HEK293 (cell line): Measurements from ENCODE around the gene IGF1R.

Experiments used
- ATF2 ChIP-seq: fragments of 450-650 bp; formaldehyde crosslinking; IDR thresholded peaks from 2 replicates; pipeline ENCODE4 v1.5.1; 2016; ENCODE audit warnings: missing biosample characterization, missing genetic modification characterization, low read depth
- BCL11B ChIP-seq: fragments of 450-650 bp; formaldehyde crosslinking; IDR thresholded peaks from 2 replicates; pipeline ENCODE4 v1.5.1; 2016; ENCODE audit warnings: low read depth, missing biosample characterization, missing genetic modification characterization
- GLIS2 ChIP-seq: fragments of 450-650 bp; formaldehyde crosslinking; IDR thresholded peaks from 2 replicates; pipeline ENCODE4 v1.5.1; 2016; ENCODE audit warnings: missing biosample characterization, missing genetic modification characterization
- INSM2 ChIP-seq: fragments of 450-650 bp; formaldehyde crosslinking; IDR thresholded peaks from 2 replicates; pipeline ENCODE4 v1.5.1; 2016; ENCODE audit warnings: missing biosample characterization, missing genetic modification characterization
- KLF16 ChIP-seq: fragments of 450-650 bp; formaldehyde crosslinking; IDR thresholded peaks from 2 replicates; pipeline ENCODE4 v1.5.1; 2017; ENCODE audit warnings: missing biosample characterization, missing genetic modification characterization
- SP7 ChIP-seq: fragments of 450-650 bp; formaldehyde crosslinking; IDR thresholded peaks from 2 replicates; pipeline ENCODE4 v1.5.1; 2016; ENCODE audit warnings: missing biosample characterization, missing genetic modification characterization
- WT1 ChIP-seq: fragments of 450-650 bp; formaldehyde crosslinking; IDR thresholded peaks from 2 replicates; pipeline ENCODE4 v1.5.1; 2016; ENCODE audit warnings: missing biosample characterization, missing genetic modification characterization
- ZBTB26 ChIP-seq: fragments of 450-650 bp; formaldehyde crosslinking; optimal IDR thresholded peaks from 2 replicates; pipeline ENCODE3; 2016; ENCODE audit warnings: missing biosample characterization, mild to moderate bottlenecking, missing genetic modification characterization
- ZBTB48 ChIP-seq: fragments of 450-650 bp; formaldehyde crosslinking; IDR thresholded peaks from 2 replicates; pipeline ENCODE4 v1.5.1; 2016; ENCODE audit warnings: missing biosample characterization, missing genetic modification characterization
- ZBTB6 ChIP-seq: fragments of 450-650 bp; formaldehyde crosslinking; IDR thresholded peaks from 2 replicates; pipeline ENCODE4 v1.5.1; 2017; ENCODE audit warnings: missing biosample characterization, missing genetic modification characterization
- ZFP37 ChIP-seq: fragments of 450-650 bp; formaldehyde crosslinking; IDR thresholded peaks from 2 replicates; pipeline ENCODE4 v1.5.1; 2016; ENCODE audit warnings: missing biosample characterization, missing genetic modification characterization
- ZFP41 ChIP-seq: fragments of 450-650 bp; formaldehyde crosslinking; IDR thresholded peaks from 2 replicates; pipeline ENCODE4 v1.5.1; 2016; ENCODE audit warnings: missing biosample characterization, missing genetic modification characterization, borderline replicate concordance
- ZNF133 ChIP-seq: fragments of 450-650 bp; formaldehyde crosslinking; IDR thresholded peaks from 2 replicates; pipeline ENCODE4 v1.5.1; 2016; ENCODE audit warnings: missing biosample characterization, missing genetic modification characterization
- ZNF24 ChIP-seq: fragments of 450-650 bp; formaldehyde crosslinking; IDR thresholded peaks from 2 replicates; pipeline ENCODE4 v1.5.1; 2016; ENCODE audit warnings: missing biosample characterization, missing genetic modification characterization
- ZNF398 ChIP-seq: fragments of 450-650 bp; formaldehyde crosslinking; IDR thresholded peaks from 2 replicates; pipeline ENCODE4 v1.5.1; 2017; ENCODE audit warnings: missing biosample characterization, missing genetic modification characterization
- ZNF449 ChIP-seq: fragments of 450-650 bp; formaldehyde crosslinking; IDR thresholded peaks from 2 replicates; pipeline ENCODE4 v1.5.1; 2017; ENCODE audit warnings: missing biosample characterization, mild to moderate bottlenecking, missing genetic modification characterization, moderate library complexity
- ZNF600 ChIP-seq: fragments of 450-650 bp; formaldehyde crosslinking; IDR thresholded peaks from 2 replicates; pipeline ENCODE4 v1.5.1; 2016; ENCODE audit warnings: missing biosample characterization, missing genetic modification characterization
- ZNF692 ChIP-seq: fragments of 450-650 bp; formaldehyde crosslinking; IDR thresholded peaks from 2 replicates; pipeline ENCODE4 v1.5.1; 2016; ENCODE audit warnings: missing biosample characterization, missing genetic modification characterization
- ZNF704 ChIP-seq: fragments of 450-650 bp; formaldehyde crosslinking; IDR thresholded peaks from 2 replicates; pipeline ENCODE4 v1.5.1; 2016; ENCODE audit warnings: missing biosample characterization, missing genetic modification characterization
- ZNF76 ChIP-seq: fragments of 450-650 bp; formaldehyde crosslinking; IDR thresholded peaks from 2 replicates; pipeline ENCODE4; 2016; ENCODE audit warnings: low read depth, missing biosample characterization, missing genetic modification characterization, borderline replicate concordance
- ZSCAN16 ChIP-seq: fragments of 450-650 bp; formaldehyde crosslinking; IDR thresholded peaks from 2 replicates; pipeline ENCODE4 v1.5.1; 2016; ENCODE audit warnings: missing biosample characterization, missing genetic modification characterization
- ZSCAN4 ChIP-seq: fragments of 450-650 bp; formaldehyde crosslinking; IDR thresholded peaks from 2 replicates; pipeline ENCODE4 v1.5.1; 2017; ENCODE audit warnings: missing biosample characterization, missing genetic modification characterization

IGF1R gene

GRCh38 chr15:98650417-98651035 is 2.2 kb downstream of the IGF1R start (continued):
- TF ChIP-seq ZBTB48 (tag by site-specific recombination) (peak; percentile 43; the same call in 1 of the 2 replicates), ZFP37 (peak; percentile 70), INSM2 (tag by site-specific recombination) (peak; percentile 89), ZNF600 (peak; percentile 96), ZBTB6 (tag by site-specific recombination) (no peak), ZBTB26 (tag by site-specific recombination) (peak; percentile 82), ZNF704 (tag by site-specific recombination) (no peak), ZNF398 (no peak), ZFP41 (tag by site-specific recombination) (no peak), ZNF692 (tag by site-specific recombination) (0 out of 2 replicates have a peak, but pooled peaks have one; percentile 36), SP7 (tag by site-specific recombination) (peak; percentile 87), GLIS2 (tag by site-specific recombination) (peak; percentile 71; the same call in 1 of the 2 replicates), KLF16 (peak; percentile 73), BCL11B (tag by site-specific recombination) (0 out of 2 replicates have a peak, but pooled peaks have one; percentile 47), ZNF24 (tag by site-specific recombination) (0 out of 2 replicates have a peak, but pooled peaks have one; percentile 25), ZNF76 (peak; percentile 47; the same call in 1 of the 2 replicates), ZSCAN4 (tag by site-specific recombination) (peak; percentile 43; the same call in 1 of the 2 replicates), WT1 (peak; percentile 31), ZNF449 (tag by site-specific recombination) (peak; percentile 95), ZSCAN16 (tag by site-specific recombination) (0 out of 2 replicates have a peak, but pooled peaks have one; percentile 63), ZNF133 (tag by site-specific recombination) (no peak), ATF2 (tag by site-specific recombination) (no peak)
